SKM-1 treated with dmso at 0.1 percent for 144 hours (cell line): Measurements from ENCODE around the gene C11orf24.
A peak's percentile ranks its signal among the peaks of the same experiment; 100 is the strongest.

ENCODE experiments used
- DNase-seq: peaks from one replicate; lab custom pipeline; 2025; ENCODE audit not compliant: unreplicated experiment; lab: John Stamatoyannopoulos, UW

The C11orf24 gene

DNA sequence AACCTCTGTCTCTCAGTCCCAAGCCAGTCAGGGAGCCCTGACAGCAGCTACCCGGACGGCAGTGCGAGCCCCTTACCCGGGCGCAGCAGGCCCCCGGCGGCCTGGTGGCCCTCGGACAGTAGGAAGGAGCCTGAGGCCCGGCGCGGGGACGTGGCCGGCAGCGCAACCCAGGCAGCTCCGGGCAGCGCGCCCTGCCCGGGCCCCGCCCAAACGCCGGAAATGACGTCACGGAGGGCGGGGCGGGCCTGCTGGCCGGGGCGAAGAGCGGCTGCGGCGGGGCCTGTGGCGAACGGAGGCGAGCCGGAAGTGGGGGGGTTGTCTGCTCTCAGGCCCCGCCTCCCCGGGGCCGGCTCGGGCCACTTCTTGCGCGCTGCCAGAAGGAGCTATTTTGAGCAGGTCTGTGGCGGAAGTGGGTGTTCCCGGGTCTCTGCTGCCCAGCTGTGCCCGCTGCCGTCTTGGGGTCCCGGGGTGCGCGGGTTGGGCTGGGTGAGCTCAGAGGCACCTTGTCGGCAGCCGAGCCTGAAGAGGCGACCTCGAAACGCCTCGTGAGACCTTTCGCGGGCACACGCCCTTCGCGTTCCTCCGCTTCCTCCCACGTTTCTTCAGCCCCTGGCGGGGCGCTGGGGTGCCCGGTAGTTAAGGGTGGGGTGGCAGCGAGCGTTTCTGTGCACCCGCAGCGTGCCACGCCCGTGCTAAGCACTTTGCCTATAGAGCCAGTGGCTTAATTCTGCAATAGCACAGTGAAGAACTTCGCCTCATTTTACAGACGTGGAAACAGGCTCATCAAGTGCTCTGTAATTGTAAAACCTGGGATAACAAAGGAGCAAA, at the start of gene C11orf24:
Gene C11orf24 (minus strand): TSS at position 193 of the 828 bp plus-strand sequence. CDS start 8,206 bp downstream, outside the sequence.
- peak; percentile 95 for DNase-seq

GRCh38 chr11:68317147-68317785, 45.5 kb upstream of the C11orf24 start:
- no peak for DNase-seq

DNA sequence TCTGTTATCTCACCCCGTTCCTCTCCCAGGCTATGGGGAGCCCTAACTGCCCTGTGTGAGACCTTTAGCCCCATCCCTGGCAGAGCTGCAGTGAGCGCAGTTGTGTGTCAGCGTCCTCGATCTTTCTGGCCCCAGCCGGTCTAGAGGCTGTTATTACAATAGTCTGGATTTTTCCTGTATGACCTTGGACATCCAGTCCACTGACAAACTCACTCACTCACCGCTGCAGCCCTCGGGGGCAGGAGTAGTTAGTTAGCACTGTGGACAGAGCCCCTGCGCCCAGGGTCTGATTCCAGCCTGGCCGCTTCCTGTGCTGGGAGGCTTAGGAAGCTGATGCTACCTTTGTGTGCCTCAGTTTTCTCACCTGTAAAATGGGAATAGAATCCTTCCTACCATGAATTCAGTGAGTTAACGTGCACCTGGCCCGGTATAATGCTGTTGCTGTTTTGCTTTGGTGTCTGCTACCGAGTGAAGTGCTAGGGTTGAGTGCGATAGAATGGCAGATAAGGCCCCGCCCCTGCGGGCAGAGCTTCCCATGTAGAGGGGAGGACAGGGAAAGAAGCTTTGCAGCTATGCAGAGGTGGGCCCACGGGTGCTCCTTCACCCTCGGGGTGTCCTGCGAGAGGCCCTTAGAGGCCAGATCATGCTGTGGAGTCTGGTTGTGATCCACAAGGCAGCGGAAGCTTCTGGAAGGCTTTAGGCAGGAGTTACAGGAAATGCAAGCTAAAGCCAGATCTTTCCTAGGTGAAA, 43.6 kb upstream of the C11orf24 start:
- DNase-seq: no peak

- DNase-seq: no peak
Observed at GRCh38 chr11:68314203-68315170, 42.7 kb upstream of the C11orf24 start.

- no peak for DNase-seq
Observed at GRCh38 chr11:68313574-68314202, 41.9 kb upstream of the C11orf24 start.

GRCh38 chr11:68312780-68313573, 41.2 kb upstream of the C11orf24 start:
- no peak for DNase-seq

DNA sequence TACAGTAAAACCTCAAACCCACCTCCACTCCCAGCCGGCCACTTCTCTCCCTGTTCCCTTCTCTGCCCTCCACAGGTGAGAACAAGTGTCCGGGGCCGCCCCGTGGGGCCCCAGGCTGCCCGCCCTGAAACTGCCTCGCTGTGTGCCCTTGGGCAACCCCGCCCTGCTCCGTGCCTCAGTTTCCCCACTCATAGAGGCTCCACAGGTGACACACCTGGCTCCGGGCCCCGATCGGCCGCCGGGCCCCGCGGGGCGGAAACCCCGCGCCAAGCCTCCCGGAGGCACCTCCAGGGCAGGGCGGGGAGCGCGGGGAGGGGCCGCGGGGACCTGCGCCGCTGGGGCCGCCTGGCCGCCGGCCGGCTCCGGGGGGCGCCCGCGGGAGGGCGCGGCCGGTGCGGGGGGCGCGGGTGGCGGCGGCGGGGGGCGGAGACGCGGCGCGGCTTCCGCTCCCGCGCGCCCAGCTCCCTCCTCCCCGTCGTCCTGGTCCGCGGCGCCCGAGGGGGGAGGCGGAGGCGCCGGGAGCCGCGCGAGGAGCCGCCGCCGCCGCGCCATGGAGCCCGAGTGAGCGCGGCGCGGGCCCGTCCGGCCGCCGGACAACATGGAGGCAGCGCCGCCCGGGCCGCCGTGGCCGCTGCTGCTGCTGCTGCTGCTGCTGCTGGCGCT, 40.5 kb upstream of the C11orf24 start, which contains the start of gene LRP5:
Gene LRP5 (plus strand): TSS at position 475 of the 663 bp plus-strand sequence. CDS start 124 bp downstream, at position 599.
- no peak for DNase-seq

DNA sequence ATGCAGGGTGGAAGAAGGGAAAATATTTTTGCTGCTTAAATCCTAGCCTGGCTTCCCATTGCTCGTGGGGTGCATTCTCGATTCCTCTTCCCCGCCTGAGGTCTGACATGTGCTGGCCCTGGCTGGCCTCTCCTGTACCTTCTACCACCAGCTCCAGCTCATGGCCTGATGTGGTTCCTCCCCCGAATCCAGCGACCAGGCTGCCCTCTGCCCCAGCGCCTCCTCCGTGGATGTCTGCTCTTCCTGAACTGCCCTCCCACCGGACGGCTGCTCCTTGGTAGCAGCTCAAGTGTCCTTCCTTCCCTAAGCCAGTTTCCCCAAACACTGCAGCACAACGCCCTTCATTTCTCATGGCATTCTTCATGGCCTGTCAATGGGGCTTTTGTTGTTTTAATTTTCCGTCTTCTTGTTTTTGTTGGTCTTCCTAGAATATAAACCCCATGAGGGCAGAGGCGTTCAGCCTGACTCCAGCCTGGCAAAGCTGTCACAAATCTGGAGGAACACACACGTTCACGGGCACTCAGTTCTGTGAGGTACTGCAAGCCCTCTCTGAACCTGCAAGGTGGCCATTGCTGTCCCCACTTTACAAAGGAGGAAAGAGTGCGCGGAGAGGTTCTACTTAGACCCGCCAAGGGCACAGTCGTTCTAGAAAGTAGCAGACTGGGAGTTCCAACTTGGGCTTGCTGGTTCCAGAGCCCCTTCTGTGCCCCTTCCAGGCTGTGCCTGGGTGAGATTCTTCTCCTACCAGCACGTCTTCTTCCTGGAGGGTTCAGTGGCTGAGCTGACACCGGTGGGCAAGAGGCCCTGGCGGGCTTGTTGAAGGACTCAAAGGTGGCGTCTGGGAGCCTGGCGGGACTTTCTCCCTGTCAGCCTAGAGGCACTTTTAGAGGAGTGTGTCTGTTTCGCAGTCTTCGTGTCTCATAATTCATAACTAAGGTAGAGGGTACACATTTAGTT, 39.7 kb upstream of the C11orf24 start:
- no peak for DNase-seq

GRCh38 chr11:68309621-68310185, 37.9 kb upstream of the C11orf24 start:
- no peak for DNase-seq

DNA sequence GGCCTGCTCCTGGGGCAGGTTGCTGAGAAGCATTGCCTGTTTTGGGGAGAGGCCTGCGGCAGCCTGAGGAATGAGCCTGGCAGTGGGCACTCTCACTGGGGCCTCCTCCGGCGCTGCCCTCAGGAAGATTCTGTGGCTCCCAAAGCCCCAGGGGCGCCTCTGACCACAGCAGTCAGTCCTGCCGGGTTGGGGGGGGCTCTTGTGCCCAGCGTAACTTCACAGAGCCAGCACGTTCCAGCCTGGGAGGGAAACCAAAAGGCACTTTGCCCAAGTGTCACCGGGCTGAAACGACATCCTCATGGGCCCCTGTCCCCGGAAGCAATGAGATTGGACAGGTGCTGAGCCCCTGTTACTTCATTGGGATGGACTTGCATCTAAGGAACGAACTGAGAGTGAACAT, 36.3 kb upstream of the C11orf24 start:
- DNase-seq: no peak

DNA sequence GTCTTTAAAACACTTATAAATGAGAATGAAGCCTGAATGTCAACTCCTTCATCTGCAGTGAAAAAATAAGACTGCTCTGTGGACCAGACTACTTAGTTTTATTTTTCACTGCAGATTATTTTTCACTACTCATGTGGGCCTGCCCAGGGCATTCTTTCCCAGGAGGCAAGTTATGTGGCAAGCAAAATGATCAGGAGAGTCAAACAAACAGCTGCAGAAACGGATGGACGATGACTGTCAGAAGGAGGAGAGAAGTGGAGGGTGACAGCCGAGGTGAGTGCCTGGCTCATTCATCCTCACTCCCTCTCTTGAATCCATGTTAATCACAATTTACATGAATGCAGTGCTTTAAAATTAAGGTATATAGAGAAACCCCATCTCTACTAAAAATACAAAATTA, 34.9 kb upstream of the C11orf24 start:
- DNase-seq: no peak

GRCh38 chr11:68303982-68304780, 32.4 kb upstream of the C11orf24 start:
- no peak for DNase-seq

DNA sequence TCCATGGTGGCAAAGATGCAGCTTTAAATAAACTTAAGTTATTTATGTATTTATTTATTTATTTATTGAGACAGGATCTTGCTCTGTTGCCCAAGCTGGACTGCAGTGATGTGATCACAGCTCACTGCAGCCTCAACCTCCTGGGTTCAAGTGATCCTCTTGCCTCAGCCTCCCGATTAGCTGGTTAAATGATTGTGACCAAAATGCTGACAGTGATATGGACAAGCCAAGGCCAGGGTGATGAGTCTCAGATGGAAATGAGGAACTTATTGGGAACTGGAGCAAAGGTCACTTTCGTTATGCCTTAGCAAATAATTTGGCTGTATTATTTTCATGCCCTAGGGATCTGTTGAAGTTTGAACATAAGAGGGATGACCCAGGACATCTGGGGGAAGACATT, 31.3 kb upstream of the C11orf24 start:
- DNase-seq: peak; percentile 30

DNA sequence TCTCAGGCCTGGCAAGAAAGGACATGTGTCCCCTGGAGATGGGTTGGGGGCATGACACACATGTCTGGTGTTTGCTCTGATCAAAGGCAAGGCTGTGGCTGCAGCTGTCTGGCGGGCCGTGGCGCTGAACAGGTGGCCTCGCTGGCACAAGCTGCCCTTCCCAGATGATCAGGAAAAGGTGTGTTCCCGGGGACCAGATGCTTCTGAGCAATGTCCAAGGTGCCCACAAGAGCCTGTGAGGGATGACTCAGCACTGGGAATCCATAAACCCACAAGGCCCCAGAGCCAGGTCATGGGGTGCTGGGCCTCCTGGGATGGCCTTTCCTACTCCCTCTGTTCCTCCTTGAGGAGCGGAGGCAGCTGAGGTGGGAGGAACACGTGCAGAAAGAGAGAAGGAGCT, 30.9 kb upstream of the C11orf24 start:
- DNase-seq: no peak

DNA sequence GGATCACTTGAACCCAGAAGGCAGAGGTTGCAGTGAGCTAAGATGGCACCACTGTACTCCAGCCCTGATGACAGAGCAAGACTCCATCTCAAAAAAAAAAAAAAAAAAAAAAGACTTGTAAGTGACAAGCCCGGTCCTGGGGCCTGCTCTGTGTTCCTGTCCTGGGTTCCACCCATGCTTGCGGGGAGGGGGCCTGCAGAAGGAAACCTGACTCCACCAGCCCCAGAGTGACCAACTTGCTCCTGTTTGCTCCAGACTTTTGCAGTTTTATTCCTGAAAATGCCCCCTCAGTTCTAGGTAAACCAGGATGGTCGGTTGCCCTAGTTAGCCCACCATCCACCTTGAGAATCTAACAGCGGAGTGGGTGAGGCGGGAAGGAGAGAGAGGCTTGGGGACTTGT, 30.5 kb upstream of the C11orf24 start:
- DNase-seq: no peak

DNA sequence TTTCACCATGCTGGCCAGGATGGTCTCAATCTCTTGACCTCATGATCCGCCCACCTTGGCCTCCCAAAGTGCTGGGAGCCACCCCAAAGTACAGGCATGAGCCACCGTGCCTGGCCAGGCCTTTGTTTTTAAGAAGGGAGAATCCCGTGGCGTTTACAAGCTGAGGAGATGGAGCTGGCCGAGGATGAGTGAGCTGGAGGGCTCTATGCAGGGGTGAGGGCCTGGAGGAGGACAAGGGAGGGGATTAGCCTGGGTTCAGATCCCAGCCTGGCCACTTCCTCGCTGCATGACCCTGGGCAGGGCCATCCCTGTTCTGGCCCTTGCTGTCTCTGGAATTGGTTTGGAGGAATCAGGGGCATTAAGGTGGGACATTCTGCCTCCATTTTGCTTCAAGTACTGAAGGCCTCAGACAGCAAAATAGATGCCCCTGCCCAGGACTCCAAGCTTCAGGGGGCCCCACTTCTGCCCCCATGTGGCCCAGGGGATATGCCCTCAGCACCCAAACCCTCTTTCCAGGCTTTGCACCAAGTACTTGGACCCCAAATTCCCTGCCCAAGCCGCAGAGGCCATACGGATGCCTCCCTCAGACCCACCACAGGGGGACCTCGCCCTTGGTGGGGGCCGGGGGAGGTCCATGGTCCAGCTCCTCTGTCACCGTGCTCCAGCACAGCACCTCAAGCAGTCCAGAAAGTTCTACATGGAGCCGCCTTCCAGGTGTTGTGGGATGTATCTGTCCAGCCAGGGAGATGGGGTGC, 28.5 kb upstream of the C11orf24 start:
- no peak for DNase-seq
